GM20000 (cell line): ENCODE measurements around the gene CCDC141.
A peak's percentile ranks its signal among the peaks of the same experiment; 100 is the strongest.

Experiments used
- DNase-seq: peaks from one replicate; pipeline ENCODE4 v3.0.0; 2012; ENCODE audit warnings: low spot score
- TF ChIP-seq, protein P1 (sequence below): IDR thresholded peaks from 2 replicates; pipeline ENCODE4 v1.5.1; 2012; ENCODE audit warnings: mild to moderate bottlenecking, control low read depth; ENCODE audit errors: extremely low read depth, missing control alignments

CCDC141 gene

DNA sequence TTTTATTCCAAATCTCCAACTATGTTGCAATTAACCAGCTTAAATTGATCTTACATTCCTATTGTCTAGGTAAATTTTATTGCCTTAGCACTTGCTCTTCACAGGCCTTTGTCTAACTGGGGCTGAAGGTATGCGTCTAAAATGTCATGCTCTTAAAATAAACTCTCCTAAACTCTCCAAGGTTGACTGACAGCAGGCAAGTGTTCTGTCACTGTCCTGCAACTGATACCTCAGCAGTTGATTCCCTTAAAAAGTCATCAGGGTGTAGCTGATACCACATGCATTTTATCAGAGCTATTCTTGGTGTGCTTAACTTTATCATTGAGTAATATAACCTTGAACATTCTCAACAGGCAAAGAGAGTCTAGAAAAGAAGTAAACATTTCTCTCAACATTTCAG is 243.4 kb downstream of the CCDC141 start:
- TF ChIP-seq, protein P1, sequence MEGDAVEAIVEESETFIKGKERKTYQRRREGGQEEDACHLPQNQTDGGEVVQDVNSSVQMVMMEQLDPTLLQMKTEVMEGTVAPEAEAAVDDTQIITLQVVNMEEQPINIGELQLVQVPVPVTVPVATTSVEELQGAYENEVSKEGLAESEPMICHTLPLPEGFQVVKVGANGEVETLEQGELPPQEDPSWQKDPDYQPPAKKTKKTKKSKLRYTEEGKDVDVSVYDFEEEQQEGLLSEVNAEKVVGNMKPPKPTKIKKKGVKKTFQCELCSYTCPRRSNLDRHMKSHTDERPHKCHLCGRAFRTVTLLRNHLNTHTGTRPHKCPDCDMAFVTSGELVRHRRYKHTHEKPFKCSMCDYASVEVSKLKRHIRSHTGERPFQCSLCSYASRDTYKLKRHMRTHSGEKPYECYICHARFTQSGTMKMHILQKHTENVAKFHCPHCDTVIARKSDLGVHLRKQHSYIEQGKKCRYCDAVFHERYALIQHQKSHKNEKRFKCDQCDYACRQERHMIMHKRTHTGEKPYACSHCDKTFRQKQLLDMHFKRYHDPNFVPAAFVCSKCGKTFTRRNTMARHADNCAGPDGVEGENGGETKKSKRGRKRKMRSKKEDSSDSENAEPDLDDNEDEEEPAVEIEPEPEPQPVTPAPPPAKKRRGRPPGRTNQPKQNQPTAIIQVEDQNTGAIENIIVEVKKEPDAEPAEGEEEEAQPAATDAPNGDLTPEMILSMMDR, result no peak
- DNase-seq, result no peak

DNA sequence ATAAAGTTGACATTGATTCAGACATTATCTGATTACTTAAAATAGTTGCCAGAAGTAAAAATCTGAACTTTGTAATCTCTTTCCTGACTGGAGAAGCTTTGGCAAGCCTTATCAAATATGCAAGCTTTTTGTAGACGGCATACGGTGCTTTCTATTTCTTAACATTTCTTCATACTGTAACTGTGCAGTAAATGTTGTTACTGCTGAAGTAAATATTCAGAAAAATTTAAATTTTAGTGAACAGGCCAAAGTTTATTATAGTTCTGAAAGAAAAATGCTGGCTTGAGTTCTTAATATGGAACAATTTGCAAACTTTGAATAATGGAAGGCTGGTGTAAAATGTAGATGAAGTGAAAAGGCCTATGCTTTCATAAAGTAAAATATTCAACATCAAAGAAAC is 244.5 kb downstream of the CCDC141 start:
- no peak for DNase-seq
- TF ChIP-seq, protein P1, result no peak

DNA sequence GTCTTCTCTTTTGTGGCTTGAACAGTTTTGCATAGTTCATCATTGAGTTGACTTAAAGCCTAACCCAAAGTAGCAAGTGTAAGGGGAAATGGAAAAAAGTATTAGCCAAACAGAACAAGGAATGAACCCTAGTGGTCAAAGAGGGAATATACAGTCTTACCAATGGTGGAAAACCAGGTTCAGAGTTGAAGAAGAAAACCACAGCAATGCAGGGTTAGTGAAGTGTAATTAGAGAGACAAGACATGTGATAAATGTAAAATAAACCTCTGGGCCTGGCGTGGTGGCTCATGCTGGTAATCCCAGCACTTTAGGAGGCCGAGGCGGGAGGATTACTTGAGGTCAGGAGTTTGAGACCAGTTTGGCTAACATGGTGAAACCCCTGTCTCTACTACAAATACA is 245.1 kb downstream of the CCDC141 start:
- DNase-seq, result peak; percentile 12

DNA sequence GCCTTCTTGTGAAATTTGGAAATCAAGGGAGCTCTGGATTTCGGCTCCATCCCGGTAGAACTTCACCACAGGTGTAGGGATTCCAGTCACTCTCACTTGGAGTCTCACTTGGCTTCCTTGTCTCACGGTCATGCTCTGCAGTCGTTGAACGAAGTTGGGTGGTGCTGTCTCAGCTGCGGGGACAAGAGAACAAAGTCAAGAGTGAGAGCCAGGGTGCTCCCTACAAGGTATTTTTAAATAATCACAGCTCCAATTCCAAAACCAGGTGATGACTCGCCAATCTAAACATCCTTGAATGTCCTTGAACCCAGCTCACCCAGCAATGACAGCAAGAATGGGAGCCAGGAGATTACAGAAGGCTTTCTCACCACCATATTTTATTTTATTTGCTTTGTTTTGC is 249.4 kb downstream of the CCDC141 start:
- DNase-seq, result no peak
- TF ChIP-seq, protein P1, result no peak

More for the DNA sequence above, 245.1 kb downstream of the CCDC141 start:
- TF ChIP-seq, protein P1, result no peak

DNA sequence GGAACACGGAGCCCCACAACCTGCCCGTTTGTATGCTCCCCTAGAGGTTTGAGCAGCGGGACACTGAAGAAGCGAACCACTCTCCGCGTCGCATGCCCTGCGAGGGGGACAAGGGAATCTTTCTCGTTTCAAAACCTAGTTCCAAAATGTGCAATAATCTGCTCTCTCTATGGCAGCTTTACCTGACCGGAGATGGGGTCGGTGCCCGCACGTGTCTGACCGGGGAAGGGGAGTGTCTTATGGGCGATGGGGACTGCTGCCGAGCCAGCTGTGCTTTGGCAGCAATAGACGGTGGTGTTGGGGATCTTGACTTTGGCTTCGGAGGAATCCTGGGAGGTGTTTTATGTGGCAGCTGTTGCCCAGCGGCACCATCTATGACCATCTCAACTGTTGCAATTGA is 250.6 kb downstream of the CCDC141 start:
- TF ChIP-seq, protein P1, result no peak
- no peak for DNase-seq

DNA sequence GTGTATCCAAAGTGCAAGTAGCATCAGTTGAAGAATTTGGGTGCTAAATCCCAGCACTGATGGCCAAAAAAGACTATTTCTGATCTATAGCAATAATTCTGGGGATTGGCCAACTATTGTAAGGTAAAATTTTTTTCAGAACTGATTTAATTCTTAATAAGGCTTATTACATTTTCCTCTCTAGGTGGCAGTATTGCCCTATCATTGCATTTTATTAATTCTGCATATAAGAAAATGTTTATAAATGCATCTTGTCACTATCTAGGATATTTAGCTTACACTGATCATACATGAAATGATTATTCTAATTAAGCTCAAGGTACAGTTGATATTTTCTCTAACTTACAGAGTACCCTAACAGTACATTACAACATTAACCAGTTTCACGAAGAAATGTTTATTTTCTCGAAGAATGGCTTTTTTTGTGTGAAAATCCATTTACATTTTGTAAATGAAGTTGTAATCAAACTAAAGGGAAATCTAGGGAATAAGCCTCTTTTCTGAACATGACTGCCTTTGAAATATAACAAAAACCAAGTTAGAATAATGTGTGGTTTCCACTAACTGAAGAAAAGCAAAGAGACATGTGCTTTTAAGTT is 253.8 kb downstream of the CCDC141 start:
- peak; percentile 32 for DNase-seq
- TF ChIP-seq, protein P1, result no peak

DNA sequence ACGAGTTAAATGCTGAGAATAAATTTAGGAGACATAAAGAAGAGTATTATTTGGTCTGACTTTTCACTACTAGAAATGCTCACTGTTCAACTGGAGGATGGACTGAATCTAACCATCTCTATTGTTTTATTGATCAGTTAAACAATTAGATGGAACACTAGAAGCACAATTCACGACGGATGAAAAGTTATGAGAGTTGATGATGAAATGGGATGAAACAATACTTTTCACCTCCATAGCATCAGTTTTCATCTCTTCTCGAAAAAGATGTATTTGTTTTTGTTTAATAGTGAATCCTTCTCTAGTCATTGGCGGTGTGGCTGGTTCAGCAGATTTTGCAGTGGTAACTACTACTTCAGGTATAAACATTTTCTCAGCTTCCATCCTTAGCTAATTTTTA is 262.0 kb downstream of the CCDC141 start:
- TF ChIP-seq, protein P1, result no peak

More for the DNA sequence above, 262.0 kb downstream of the CCDC141 start:
- DNase-seq, result no peak
